ENCODE results near the gene HDDC3. TPM values are rescaled to one million over a fixed set of nuclear protein-coding genes. Genes with fewer than 3 reads are reported as not detected.
A peak's percentile ranks its signal among the peaks of the same experiment; 100 is the strongest.

Gene HDDC3
- total RNA-seq, 1 experiment from 2014 or later, result 15.9 TPM

- Histone ChIP-seq H4K20me1 (ENCODE audit: insufficient read depth, low read depth, low read length) (no peaks in the 10 kb centered on the region), H3K4me3 (ENCODE audit: low read length) (no peak overlapping the region), H3K9me3 (ENCODE audit: low read length) (no peaks in the 10 kb centered on the region), H2AFZ (ENCODE audit: low read length) (no peak overlapping the region), H3K27ac (ENCODE audit: low read length) (no peak overlapping the region), H3K36me3 (ENCODE audit: insufficient read depth, low read length) (0 out of 2 replicates have a peak, but pooled peaks cover 9% of the 10 kb centered on the region), H3K9ac (ENCODE audit: low read length) (no peak overlapping the region), H3K9me2 (replicated peaks; ENCODE audit: insufficient read depth, low read length) (no peaks in the 10 kb centered on the region), H3K4me1 (ENCODE audit: low read length) (peaks cover 18% of the 10 kb centered on the region), H3K27me3 (ENCODE audit: low read length) (no peaks in the 10 kb centered on the region), H3K79me2 (ENCODE audit: low read length) (peaks cover 5% of the 10 kb centered on the region; the same call in 1 of the 2 replicates), H3K4me2 (ENCODE audit: low read depth, low read length, poor library complexity, severe bottlenecking) (no peak overlapping the region)
- DNase-seq, result no peak
Measured at GRCh38 chr15:90906181-90906849, 26.0 kb downstream of the HDDC3 start.

DNA sequence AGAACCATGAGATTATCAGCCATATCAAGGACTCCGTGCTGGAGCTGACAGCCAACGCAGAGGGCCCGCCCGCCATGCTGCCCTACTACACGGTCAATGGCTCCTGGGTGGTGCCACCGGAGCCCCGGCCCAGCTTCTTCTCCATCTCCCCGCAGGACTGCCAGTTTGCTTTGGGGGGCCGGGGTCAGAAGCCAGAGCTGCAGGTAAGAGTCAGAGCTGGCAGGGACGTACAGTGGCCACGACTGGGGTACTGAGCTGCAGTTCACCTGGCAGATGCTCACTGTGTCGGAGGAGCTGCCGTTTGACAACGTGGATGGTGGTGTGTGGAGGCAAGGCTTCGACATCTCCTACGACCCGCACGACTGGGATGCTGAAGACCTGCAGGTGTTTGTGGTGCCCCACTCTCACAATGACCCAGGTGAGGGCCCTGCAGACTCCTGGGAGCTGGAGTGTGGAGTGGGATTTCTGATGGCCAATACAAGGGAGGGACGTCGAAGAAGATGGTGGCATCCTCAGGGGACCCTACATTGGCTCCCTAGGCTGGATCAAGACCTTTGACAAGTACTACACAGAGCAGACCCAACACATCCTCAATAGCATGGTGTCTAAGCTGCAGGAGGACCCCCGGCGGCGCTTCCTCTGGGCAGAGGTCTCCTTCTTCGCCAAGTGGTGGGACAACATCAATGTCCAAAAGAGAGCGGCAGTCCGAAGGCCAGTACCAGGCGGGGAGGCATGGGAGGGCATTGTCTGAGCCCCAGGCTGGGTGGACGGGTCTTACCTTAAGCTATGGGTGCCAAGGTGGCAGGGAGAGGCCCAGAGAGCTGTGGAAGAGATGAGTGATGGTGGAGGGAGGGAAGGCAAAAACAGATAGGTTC, 26.8 kb downstream of the HDDC3 start:
- no peaks in the 10 kb centered on the region for H3K9me2 ChIP-seq (replicated peaks; ENCODE audit: insufficient read depth, low read length)
- H3K79me2 ChIP-seq (ENCODE audit: low read length), result peaks cover 5% of the 10 kb centered on the region; the same call in 1 of the 2 replicates
- no peak overlapping the region for H3K27ac ChIP-seq (ENCODE audit: low read length)
- H4K20me1 ChIP-seq (ENCODE audit: insufficient read depth, low read depth, low read length), result no peaks in the 10 kb centered on the region
- H3K9ac ChIP-seq (ENCODE audit: low read length), result no peak overlapping the region
- no peak overlapping the region for H3K4me2 ChIP-seq (ENCODE audit: low read depth, low read length, poor library complexity, severe bottlenecking)
- 0 out of 2 replicates have a peak, but pooled peaks cover 9% of the 10 kb centered on the region for H3K36me3 ChIP-seq (ENCODE audit: insufficient read depth, low read length)
- no peak overlapping the region for H2AFZ ChIP-seq (ENCODE audit: low read length)
- no peaks in the 10 kb centered on the region for H3K27me3 ChIP-seq (ENCODE audit: low read length)
- no peaks in the 10 kb centered on the region for H3K9me3 ChIP-seq (ENCODE audit: low read length)
- peaks cover 20% of the 10 kb centered on the region for H3K4me1 ChIP-seq (ENCODE audit: low read length)
- no peak for DNase-seq
- H3K4me3 ChIP-seq (ENCODE audit: low read length), result no peak overlapping the region

DNA sequence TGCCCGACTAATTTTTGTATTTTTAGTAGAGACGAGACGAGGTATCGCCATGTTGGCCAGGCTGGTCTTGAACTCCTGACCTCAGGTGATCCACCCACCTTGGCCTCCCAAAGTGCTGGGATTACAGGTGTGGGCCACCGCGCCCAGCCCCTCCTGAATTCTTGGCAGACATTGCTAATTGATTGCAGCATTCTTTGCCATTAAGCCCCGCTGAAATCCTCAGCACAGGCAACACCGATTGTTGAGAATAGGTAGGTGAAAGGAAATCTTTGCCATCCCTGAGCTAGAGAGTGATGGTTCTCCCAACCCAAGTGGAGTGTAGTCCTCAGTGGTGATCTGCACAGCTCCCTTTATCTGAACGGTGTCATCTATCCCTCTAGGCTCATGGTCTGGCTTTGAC, 27.6 kb downstream of the HDDC3 start:
- DNase-seq, result no peak
- H3K79me2 ChIP-seq (ENCODE audit: low read length), result peaks cover 5% of the 10 kb centered on the region; the same call in 1 of the 2 replicates
- no peaks in the 10 kb centered on the region for H4K20me1 ChIP-seq (ENCODE audit: insufficient read depth, low read depth, low read length)
- no peak overlapping the region for H3K27ac ChIP-seq (ENCODE audit: low read length)
- no peaks in the 10 kb centered on the region for H3K9me2 ChIP-seq (replicated peaks; ENCODE audit: insufficient read depth, low read length)
- H3K9me3 ChIP-seq (ENCODE audit: low read length), result no peaks in the 10 kb centered on the region
- 0 out of 2 replicates have a peak, but pooled peaks cover 9% of the 10 kb centered on the region for H3K36me3 ChIP-seq (ENCODE audit: insufficient read depth, low read length)
- H3K4me2 ChIP-seq (ENCODE audit: low read depth, low read length, poor library complexity, severe bottlenecking), result no peak overlapping the region
- no peaks in the 10 kb centered on the region for H3K27me3 ChIP-seq (ENCODE audit: low read length)
- H3K4me3 ChIP-seq (ENCODE audit: low read length), result no peak overlapping the region
- H2AFZ ChIP-seq (ENCODE audit: low read length), result no peak overlapping the region
- H3K4me1 ChIP-seq (ENCODE audit: low read length), result peaks cover 20% of the 10 kb centered on the region
- no peak overlapping the region for H3K9ac ChIP-seq (ENCODE audit: low read length)

DNA sequence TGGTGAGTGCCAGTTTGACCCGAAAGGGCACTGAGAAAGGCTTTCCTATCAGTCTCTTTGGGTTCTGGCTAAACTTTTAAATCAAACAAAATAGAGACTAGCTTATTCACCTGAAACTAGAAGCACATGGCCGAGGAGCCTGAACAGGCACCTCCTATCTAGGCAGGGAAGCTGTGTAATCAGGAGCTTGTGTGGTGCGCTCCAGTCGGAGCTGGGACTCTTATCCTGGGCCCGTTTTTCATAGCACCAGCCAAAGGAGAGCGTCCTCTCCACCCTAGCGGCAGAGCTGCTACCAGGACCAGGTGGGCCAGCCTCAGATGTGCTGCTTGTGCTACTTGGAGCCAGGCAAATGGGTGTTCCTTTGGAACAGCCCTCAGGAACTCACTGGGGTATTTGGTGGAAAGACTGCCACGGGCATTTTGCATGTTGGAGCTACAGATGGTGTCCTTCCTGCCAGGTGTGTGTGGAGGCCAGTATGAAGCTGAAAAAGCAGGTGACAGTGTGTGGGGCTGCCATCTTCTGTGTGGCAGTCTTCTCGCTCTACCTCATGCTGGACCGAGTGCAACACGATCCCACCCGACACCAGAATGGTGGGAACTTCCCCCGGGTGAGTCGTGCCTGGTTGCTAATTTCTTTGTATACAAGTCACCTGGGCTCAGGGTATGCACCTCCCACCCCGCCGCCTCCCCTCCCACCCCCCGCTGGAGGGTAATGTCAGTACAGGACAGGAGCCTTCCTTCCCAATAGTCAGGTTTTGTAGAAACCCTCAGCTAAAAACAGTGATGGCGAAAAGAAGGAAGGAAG, 28.4 kb downstream of the HDDC3 start:
- Histone ChIP-seq H3K79me2 (ENCODE audit: low read length) (peaks cover 5% of the 10 kb centered on the region; the same call in 1 of the 2 replicates), H2AFZ (ENCODE audit: low read length) (peak overlapping the region; percentile 11; the same call in 1 of the 2 replicates)

GRCh38 chr15:90902840-90903732, 29.3 kb downstream of the HDDC3 start, which contains the start of gene MAN2A2:
Gene MAN2A2 (plus strand): TSS chr15:90903302. CDS start chr15:90904208, 906 bp downstream.
- Histone ChIP-seq H3K36me3 (ENCODE audit: insufficient read depth, low read length) (0 out of 2 replicates have a peak, but pooled peaks cover 9% of the 10 kb centered on the region), H3K9me2 (replicated peaks; ENCODE audit: insufficient read depth, low read length) (no peaks in the 10 kb centered on the region), H3K9me3 (ENCODE audit: low read length) (no peaks in the 10 kb centered on the region), H3K79me2 (ENCODE audit: low read length) (peaks cover 5% of the 10 kb centered on the region; the same call in 1 of the 2 replicates), H4K20me1 (ENCODE audit: insufficient read depth, low read depth, low read length) (no peaks in the 10 kb centered on the region), H3K27me3 (ENCODE audit: low read length) (no peaks in the 10 kb centered on the region), H3K4me3 (ENCODE audit: low read length) (peak within 1 kb of the TSS; percentile 80), H3K4me2 (ENCODE audit: low read depth, low read length, poor library complexity, severe bottlenecking) (peak within 1 kb of the TSS; percentile 98), H3K9ac (ENCODE audit: low read length) (peak within 1 kb of the TSS; percentile 87), H2AFZ (ENCODE audit: low read length) (peak within 1 kb of the TSS; percentile 47), H3K27ac (ENCODE audit: low read length) (peak within 1 kb of the TSS; percentile 83), H3K4me1 (ENCODE audit: low read length) (peaks cover 20% of the 10 kb centered on the region)
- peak; percentile 94 for DNase-seq

More for the DNA sequence above, 28.4 kb downstream of the HDDC3 start:
- Histone ChIP-seq H3K27ac (ENCODE audit: low read length) (peak overlapping the region; percentile 83), H3K27me3 (ENCODE audit: low read length) (no peaks in the 10 kb centered on the region), H4K20me1 (ENCODE audit: insufficient read depth, low read depth, low read length) (no peaks in the 10 kb centered on the region), H3K4me2 (ENCODE audit: low read depth, low read length, poor library complexity, severe bottlenecking) (peak overlapping the region; percentile 98), H3K9ac (ENCODE audit: low read length) (peak overlapping the region; percentile 87), H3K36me3 (ENCODE audit: insufficient read depth, low read length) (0 out of 2 replicates have a peak, but pooled peaks cover 9% of the 10 kb centered on the region), H3K4me1 (ENCODE audit: low read length) (peaks cover 20% of the 10 kb centered on the region), H3K4me3 (ENCODE audit: low read length) (peak overlapping the region; percentile 80), H3K9me2 (replicated peaks; ENCODE audit: insufficient read depth, low read length) (no peaks in the 10 kb centered on the region), H3K9me3 (ENCODE audit: low read length) (no peaks in the 10 kb centered on the region)
- DNase-seq, result peak; percentile 67

DNA sequence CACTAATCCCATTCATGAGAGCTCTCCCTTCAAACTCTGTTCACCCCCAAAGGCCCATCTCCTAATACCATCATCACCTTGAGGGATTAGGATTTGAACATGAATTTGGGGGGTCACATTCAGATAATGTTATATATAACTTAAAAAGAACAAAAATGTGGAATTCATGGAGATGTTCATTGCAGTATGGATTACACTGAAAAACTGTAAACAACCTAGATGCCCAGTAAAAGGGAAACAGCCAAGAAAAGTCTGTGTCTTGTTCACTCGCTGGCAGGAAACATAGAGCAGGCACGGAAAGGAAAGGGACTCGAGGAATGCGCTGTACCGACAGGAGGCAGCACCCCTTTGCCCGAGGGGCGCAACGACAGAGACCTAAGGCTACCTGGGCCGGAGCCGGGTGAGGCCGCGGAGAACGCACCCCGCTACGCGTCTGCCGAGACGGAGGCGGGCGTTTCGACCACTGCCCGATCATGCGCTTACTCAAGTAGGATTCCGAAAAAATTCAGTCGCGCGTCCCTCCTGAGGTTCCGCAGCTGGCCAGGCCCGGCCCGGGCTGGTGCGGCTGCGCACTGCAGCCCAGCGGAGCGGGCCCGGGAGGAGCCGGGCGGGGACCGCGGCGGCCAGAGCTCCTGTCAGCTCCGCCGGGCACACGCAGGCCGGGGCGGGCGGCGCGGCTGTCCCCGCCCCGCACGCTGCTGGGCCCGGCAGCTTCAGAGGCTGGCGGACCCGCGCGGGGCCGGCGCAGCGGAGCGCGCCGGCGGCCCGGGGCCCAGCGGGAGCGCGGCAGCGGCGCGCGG, 30.1 kb downstream of the HDDC3 start:
- peak; percentile 90 for DNase-seq
- peaks cover 20% of the 10 kb centered on the region for H3K4me1 ChIP-seq (ENCODE audit: low read length)
- 0 out of 2 replicates have a peak, but pooled peaks cover 9% of the 10 kb centered on the region for H3K36me3 ChIP-seq (ENCODE audit: insufficient read depth, low read length)
- H3K9ac ChIP-seq (ENCODE audit: low read length), result peak overlapping the region; percentile 87
- peaks cover 5% of the 10 kb centered on the region; the same call in 1 of the 2 replicates for H3K79me2 ChIP-seq (ENCODE audit: low read length)
- H3K4me3 ChIP-seq (ENCODE audit: low read length), result peak overlapping the region; percentile 75
- no peaks in the 10 kb centered on the region for H4K20me1 ChIP-seq (ENCODE audit: insufficient read depth, low read depth, low read length)
- H3K9me3 ChIP-seq (ENCODE audit: low read length), result no peaks in the 10 kb centered on the region
- no peaks in the 10 kb centered on the region for H3K27me3 ChIP-seq (ENCODE audit: low read length)
- H3K9me2 ChIP-seq (replicated peaks; ENCODE audit: insufficient read depth, low read length), result no peaks in the 10 kb centered on the region
- H2AFZ ChIP-seq (ENCODE audit: low read length), result peak overlapping the region; percentile 47
- peak overlapping the region; percentile 65 for H3K27ac ChIP-seq (ENCODE audit: low read length)
- H3K4me2 ChIP-seq (ENCODE audit: low read depth, low read length, poor library complexity, severe bottlenecking), result peak overlapping the region; percentile 89

All from Karpas-422 (cell line).